NCI-H510A (cell line): ENCODE data around the gene LRRN3.

ENCODE experiments used
- DNase-seq: peaks from one replicate; lab custom pipeline; 2025; lab: John Stamatoyannopoulos, UW

LRRN3 gene

GRCh38 chr7:111107579-111107978, 16.7 kb downstream of the LRRN3 start:
- DNase-seq, result no peak

DNA sequence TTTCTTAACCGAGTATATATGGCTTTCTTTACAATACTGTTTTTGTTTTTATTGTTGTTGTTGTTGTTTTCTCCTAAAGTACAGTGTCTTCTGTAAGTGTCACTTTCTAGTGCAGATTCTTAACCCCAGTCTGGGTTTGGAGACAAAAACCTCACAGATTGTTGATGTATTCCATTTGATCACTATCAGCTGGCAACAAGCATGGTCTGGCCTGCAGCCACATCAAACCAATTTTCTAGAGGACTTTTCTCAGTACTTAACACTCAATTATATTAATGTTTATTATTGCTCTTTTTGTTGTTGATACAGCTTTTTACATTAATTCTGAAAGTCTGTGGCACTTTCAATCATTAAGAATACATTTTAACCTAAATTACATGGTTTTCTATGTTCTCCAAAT, 17.1 kb downstream of the LRRN3 start:
- DNase-seq, result no peak

- no peak for DNase-seq
Measured at GRCh38 chr7:111108496-111108895, 17.6 kb downstream of the LRRN3 start.

DNA sequence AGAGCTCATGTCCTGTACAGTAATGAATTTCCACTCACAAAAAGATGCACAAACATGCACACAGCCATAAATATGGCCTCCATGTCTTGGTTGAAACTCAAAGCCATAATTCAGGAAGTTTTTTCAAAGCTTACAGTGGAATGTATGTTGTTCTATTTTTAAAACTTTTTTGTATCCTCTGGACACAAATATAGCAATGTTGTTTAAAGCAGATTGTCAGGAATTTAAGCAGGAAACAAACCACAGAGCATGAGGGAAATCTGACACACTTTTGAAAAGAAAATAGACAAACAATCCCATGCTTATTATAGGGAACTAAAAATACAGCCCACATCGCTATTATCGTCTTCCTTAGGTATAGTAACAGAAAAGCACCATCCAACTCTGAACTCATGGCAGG, 21.5 kb downstream of the LRRN3 start:
- DNase-seq, result no peak

GRCh38 chr7:111113263-111114017, 22.5 kb downstream of the LRRN3 start:
- no peak for DNase-seq

GRCh38 chr7:111115966-111116365, 25.0 kb downstream of the LRRN3 start:
- no peak for DNase-seq

GRCh38 chr7:111126987-111127386, 36.1 kb downstream of the LRRN3 start:
- DNase-seq, result no peak

DNA sequence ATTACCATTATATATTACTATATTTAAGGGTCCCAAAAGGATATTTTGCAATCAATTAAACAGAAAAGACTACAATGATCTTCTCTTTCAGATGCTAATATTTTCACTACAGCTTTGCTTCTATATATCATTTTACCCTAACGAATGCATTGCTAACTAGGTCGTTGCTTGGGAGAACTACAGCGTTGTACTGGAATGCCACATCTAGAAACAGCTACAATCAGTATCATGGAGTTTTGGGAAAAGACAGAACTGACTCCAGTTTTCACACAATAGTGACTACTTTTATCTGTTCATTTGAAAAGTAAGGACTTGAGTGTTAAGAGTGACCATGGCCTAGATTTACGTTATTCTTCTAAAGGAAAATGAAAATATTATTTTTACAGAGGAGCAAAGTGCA, 38.5 kb downstream of the LRRN3 start:
- no peak for DNase-seq

- no peak for DNase-seq
Measured at GRCh38 chr7:111132833-111133232, 41.9 kb downstream of the LRRN3 start.

DNA sequence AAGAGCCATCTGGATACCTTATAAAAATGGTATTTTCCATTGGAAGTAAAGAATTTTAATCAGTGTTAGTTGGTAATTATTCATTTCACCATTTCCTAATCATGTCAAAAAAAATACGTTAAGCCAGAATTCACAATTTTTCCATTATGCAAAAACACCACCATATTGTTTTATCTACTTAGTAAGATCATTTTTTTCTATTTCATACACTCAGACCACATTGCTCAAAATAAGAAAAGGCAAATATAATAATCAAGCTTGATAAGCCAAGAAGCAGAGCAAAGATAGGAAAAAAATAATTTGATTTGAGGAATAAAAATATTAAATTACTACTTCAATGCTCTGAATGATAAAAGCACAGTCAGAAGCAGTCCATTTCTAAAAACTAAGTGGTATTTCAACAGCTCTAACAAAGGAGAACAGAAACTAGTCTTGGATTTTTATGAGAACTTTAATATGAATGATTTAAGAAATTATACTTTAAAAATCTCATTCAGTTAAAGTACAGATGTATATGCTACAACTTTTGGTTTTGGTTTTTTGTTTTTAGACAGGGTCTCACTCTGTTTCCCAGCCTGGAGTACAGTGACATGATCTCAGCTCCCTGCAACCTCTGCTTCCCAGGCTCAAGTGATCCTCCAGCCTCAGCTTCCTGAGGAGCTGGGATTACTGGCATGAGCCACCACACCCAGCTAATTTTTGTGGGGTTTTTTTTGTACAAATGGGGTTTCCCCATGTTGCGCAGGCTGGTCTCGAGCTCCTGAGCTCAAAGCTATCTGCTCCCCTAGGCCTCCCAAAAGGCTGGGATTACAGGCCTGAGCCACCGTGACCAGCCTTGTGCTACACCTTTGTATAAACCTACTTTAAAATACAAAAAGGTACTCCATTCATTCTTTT, 46.6 kb downstream of the LRRN3 start:
- DNase-seq, result no peak

DNA sequence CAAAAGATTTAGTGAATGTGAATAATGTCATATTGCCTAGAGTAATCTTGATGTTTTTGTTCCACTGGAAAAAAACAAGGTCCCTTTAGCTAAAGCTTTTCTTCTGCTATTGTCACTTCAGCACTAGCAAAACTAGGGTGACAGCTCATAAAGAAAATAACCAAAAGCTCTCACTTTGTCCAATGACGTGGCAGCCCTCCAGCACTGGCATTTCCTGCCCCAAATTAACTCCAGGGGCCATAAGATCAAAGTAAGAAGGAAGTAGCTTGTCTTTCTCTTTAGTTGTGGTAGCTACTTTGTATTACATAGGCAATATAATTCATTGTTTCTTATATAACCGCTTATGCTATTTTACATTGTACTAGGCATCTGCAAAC, 47.3 kb downstream of the LRRN3 start:
- DNase-seq, result no peak

DNA sequence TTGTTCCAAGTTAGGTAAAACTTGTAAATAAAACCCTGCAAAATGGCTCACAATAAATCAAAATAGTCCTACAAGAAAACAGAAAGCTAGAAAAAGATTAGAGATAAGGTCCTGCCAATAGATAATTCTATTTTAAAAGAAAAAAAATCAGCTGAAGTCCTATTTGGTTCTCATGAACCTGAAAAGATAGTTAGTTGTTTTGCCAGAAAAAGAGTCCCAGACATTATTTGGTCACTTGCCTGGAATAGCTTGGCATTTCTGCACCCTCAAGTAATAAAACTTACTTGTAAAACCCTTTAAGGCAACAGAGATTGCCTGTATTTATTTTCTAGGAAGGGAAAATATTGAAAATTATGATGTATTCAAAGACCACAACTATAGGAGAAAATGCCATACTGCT, 47.7 kb downstream of the LRRN3 start:
- DNase-seq, result no peak

DNA sequence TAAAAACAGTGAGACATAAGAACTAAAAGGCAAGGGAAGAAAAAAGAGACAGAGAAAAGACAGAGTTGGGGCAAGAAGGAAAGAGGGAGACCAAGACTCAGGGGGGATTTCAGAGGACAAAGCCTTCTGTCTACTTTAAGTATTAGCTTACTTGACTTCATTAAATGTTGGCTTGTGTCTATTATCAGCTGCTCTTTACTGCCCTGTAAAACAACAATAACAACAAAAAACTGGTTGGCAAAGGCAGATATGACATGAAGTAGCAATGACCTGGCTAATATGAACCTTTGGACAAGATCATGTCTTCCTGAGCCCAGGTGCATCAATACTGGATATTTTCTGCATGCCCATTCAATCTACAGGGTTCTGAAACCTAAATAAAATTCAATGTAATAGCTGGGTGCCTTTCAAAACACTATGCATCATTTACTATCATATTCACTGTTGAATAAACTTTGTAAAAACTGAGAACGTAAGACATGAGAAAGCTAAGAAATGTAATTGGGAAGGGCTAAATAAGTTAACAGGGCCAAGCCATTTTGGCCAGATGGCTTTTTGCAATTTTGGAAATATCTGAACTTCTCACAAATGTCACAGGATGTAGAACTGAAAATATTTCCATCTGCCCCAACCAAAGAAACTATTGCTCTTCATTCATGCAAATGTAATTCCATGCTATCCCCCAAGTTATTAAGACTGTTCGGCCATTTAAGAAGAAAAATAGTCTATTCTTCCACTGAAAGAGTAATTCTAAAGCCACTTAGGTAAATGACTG, 49.4 kb downstream of the LRRN3 start:
- DNase-seq, result no peak

DNA sequence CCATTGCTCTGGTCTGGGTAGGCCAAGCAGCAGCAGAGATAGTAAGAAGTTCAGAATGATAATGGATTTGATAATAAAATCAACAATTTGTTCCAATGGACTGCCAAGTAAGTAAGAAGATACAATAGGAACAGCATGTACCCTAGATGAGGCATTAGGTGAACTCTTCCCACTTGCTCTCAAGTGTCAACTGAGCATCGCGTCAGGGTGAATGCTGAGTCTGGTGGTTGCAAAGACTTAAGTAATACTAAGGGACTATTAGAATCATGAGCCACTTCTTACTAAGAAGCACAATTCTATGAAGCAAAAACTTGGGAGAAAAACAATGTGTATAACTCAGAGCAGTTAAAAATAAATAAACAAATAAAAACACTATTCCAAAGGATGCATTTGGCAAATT, 54.5 kb downstream of the LRRN3 start:
- no peak for DNase-seq

GRCh38 chr7:111146136-111146535, 55.2 kb downstream of the LRRN3 start:
- DNase-seq, result no peak

GRCh38 chr7:111147708-111148533, 57.0 kb downstream of the LRRN3 start:
- no peak for DNase-seq

DNA sequence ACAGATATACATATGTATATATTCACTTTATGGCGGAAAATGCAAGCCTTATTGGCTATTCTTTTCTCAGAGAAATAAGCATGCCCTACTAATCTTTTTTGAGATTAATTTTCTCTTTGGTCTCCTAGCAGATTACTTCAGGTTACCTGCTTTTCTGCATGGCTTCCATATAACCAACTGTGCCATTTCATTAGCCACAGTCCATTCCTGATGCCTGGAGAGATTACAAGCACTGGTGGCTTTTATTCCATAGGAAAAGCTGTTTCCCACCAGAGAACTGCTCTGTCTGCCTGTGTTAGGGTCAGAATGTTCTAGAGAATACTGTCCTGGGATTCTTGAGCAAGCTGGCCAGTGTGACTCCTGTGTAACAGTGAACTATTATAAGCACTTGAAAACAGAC, 59.8 kb downstream of the LRRN3 start:
- no peak for DNase-seq

GRCh38 chr7:111159426-111159825, 68.5 kb downstream of the LRRN3 start:
- DNase-seq, result no peak

DNA sequence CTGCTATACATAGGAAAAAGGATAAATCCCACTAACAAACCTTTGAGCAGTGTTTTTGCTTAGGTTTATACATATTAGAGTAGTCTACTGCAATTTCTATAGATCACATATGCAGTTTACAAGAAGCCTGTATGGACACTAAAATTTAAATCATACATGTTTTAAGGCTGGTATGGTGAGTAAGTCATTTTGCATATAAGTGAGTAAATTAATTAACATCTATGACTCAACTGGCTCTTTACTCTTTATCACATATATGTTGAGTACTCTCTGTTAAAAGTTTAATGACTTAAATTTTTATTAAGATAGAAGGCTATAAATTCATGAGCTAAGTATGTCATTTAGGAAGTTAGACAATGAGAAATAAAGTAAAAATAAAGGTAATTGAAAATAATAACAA, 69.4 kb downstream of the LRRN3 start:
- DNase-seq, result no peak

GRCh38 chr7:111162692-111163091, 71.8 kb downstream of the LRRN3 start:
- DNase-seq, result no peak

- DNase-seq, result no peak
Measured at GRCh38 chr7:111164442-111164841, 73.5 kb downstream of the LRRN3 start.

GRCh38 chr7:111168182-111168581, 77.3 kb downstream of the LRRN3 start:
- no peak for DNase-seq
